Skeletal muscle tissue (tissue), 4 donors: ENCODE data around the gene CACHD1. TPM values are rescaled to one million over a fixed set of nuclear protein-coding genes. Genes with fewer than 3 reads are reported as not detected.

Source experiments
- H3K27ac ChIP-seq: one replicate; pipeline ENCODE4 v1.7.0; 2013; ENCODE audit warnings: mild to moderate bottlenecking, low read depth, low read length, inconsistent platforms
- H3K27me3 ChIP-seq, 3 donors: one replicate each; pipeline ENCODE4 v1.7.0; 2013; ENCODE audit warnings: low read length in 3 of 3; ENCODE audit not compliant: control insufficient read depth in 3 of 3, insufficient read depth in 3 of 3
- H3K36me3 ChIP-seq, 3 donors: one replicate each; pipeline ENCODE4 v1.7.0; 2013; ENCODE audit warnings: low read length in 3 of 3; ENCODE audit not compliant: control insufficient read depth in 3 of 3, insufficient read depth in 3 of 3
- H3K4me1 ChIP-seq, 3 donors: one replicate each; pipeline ENCODE4 v1.7.0; 2013; ENCODE audit warnings: low read length in 3 of 3, mild to moderate bottlenecking in 3 of 3; ENCODE audit not compliant: control insufficient read depth in 3 of 3, insufficient read depth in 3 of 3
- H3K4me3 ChIP-seq, 3 donors: one replicate each; pipeline ENCODE4 v1.7.0; 2013; ENCODE audit warnings: low read length in 3 of 3
- H3K9ac ChIP-seq, 3 donors: one replicate each; pipeline ENCODE4 v1.7.0; 2013; ENCODE audit warnings: low read length in 3 of 3, mild to moderate bottlenecking in 3 of 3, moderate library complexity in 2 of 3, low read depth in 1 of 3
- H3K9me3 ChIP-seq, 3 donors: one replicate each; pipeline ENCODE4 v1.7.0; 2013; ENCODE audit warnings: low read length in 3 of 3; ENCODE audit not compliant: control insufficient read depth in 3 of 3
- total RNA-seq: library from RNA; depleted of rRNA; stranded (reverse); fragments of >200 nt; gene quantifications from one replicate; pipeline ENCODE4 v1.2.3, GENCODE V29; 2014
- donor health status: Osteomylitis.

CACHD1 gene
- total RNA-seq, 1 donor from 2014 or later = 12.5 TPM

DNA sequence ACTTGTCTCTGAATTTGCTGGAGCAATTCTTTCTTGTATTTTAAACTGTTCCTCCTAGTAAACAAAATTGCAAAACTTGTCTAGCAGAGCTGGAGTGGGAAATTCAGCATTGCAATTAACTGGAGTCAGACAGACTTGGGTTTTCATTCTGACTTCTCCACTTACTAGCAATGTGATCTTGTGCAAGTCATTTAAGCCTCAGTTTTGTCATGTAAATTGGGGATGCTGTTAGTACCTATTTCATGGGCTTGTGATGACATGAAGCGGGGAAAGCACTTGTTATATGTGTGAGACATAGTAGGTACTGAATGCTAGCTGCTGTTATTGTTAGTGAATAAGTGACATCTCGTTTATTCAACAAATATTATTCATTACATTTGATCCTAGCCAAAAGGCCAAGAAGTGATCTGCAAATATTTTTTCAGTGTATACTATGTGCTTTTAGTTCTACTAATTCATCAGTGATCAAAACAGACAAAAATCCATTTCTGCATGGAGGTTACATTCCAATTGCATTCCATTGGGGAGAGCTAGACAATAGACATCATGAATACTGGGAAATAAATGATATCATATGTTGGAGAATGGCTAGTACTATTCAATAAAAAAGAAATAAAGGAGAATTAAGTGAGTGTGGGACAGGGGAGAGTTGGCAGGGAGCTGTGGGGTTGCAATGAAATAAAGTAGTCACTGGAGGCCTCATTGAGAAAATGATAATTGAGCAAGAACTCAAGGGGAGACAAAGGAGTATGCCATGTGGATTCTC, 47.1 kb downstream of the CACHD1 start:
- H3K27me3 ChIP-seq = no peaks in the 10 kb centered on the region
- no peak overlapping the region for H3K4me3 ChIP-seq
- H3K36me3 ChIP-seq = no peaks in the 10 kb centered on the region
- peaks cover 11 to 19% (median 12%) of the 10 kb centered on the region in 3 donors for H3K4me1 ChIP-seq
- H3K27ac ChIP-seq = no peak overlapping the region
- no peaks in the 10 kb centered on the region for H3K9me3 ChIP-seq
- H3K9ac ChIP-seq = no peak overlapping the region

DNA sequence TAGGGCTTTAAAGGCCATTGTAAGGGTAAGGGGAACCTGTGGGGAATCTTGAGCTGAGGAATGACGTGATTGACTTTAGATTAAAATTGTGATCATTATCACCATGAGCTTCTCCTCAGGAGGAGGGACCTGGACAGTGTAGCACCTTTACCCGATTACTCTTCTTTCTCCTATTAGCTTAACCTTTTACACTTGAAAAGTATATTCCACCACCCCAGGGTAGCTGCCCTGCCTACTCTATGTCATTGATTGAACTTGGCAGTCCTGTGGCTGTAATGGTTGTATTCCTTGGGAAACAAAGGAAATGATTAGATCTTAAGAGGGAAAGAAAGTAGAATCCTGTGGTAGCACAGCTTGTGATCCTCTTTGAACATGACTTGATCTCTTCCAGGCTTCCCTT, 47.7 kb downstream of the CACHD1 start:
- Histone ChIP-seq H3K27me3 (no peaks in the 10 kb centered on the region), H3K4me3 (no peak overlapping the region), H3K27ac (no peak overlapping the region), H3K36me3 (no peaks in the 10 kb centered on the region), H3K9ac (no peak overlapping the region), H3K9me3 (no peaks in the 10 kb centered on the region), H3K4me1 (peaks cover 11 to 19% (median 12%) of the 10 kb centered on the region in 3 donors)

DNA sequence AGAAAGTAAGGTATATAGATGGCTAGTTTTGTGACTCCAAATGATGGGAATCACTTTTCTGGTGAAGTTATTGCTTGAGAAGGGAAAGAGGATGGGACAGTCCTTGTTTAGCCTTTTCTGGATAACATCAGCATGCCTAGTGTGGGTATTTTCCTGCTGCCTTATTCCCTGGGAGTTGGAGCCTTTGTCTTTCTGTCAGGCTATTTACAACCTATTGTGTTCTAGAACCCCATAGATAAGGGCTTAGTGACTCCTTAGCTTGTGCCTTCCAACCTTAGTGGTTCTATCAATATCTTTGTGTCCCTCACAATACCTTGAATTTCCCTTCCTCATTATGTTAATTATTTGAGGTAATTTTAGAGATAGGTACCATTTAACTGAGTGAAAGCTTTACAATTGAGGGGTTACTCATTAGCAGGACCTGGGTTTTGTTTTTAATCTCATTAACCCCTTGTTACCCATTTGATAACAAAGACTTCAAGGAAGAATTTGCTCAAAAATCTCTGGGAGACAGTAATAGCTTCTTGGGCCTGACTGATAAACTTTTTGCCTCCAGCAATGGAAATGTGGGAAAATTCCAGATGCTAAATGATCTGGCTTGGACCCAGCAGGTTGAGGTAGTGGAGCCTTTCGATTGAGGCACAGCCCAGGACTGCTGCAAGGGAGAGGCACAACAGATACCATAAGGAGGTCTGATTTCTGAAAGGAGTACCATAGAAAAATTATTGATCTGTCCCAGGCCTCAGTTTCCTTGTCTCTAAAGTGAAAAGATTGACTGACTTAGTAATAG, 49.0 kb downstream of the CACHD1 start:
- peaks cover 7 to 15% (median 12%) of the 10 kb centered on the region in 3 donors for H3K4me1 ChIP-seq
- H3K36me3 ChIP-seq = no peaks in the 10 kb centered on the region
- no peak overlapping the region for H3K4me3 ChIP-seq
- no peak overlapping the region for H3K9ac ChIP-seq
- H3K27ac ChIP-seq = no peak overlapping the region
- no peaks in the 10 kb centered on the region for H3K27me3 ChIP-seq
- no peaks in the 10 kb centered on the region for H3K9me3 ChIP-seq

DNA sequence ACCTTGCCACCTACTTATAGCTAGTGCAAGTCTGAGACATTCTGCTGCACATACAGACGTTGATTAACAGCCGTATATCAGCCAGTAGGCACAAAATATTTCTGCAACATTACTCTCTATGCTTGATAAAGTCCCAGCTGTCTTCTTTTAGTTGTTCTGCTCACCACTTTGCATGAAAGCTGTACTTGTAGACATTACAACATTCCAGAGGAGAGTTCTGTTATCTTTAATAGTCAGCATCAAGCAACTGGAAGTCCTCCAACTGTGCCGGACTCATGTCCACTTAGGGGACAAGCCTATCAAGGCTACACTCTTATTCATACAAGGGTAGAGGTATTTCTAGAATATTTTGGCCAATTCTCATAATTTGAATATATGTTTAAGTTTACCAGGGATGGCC, 50.0 kb downstream of the CACHD1 start:
- Histone ChIP-seq H3K4me1 (peaks cover 4 to 7% (median 7%) of the 10 kb centered on the region in 3 donors), H3K36me3 (no peaks in the 10 kb centered on the region), H3K27me3 (no peaks in the 10 kb centered on the region), H3K9ac (no peak overlapping the region), H3K9me3 (no peaks in the 10 kb centered on the region), H3K27ac (no peak overlapping the region), H3K4me3 (no peak overlapping the region)

DNA sequence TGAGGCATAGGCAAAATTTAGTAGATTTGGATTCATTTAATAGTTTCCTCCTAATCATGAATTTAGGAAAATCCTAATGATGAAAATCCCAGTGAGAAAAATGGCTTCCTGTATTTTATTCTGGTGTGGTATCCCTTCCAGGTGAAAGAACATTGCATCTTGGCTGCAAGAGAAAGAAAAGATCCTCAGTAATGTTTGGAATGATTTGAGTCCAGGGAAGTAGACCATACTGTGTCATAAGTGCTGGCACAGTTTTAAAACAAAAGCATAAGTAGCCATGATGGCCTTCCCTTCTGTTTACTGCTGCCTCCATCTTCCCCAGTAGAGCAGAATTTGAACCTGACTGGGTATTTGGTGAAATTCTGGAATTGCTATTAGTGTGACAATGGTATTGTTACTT, 52.8 kb downstream of the CACHD1 start:
- H3K27me3 ChIP-seq = no peaks in the 10 kb centered on the region

DNA sequence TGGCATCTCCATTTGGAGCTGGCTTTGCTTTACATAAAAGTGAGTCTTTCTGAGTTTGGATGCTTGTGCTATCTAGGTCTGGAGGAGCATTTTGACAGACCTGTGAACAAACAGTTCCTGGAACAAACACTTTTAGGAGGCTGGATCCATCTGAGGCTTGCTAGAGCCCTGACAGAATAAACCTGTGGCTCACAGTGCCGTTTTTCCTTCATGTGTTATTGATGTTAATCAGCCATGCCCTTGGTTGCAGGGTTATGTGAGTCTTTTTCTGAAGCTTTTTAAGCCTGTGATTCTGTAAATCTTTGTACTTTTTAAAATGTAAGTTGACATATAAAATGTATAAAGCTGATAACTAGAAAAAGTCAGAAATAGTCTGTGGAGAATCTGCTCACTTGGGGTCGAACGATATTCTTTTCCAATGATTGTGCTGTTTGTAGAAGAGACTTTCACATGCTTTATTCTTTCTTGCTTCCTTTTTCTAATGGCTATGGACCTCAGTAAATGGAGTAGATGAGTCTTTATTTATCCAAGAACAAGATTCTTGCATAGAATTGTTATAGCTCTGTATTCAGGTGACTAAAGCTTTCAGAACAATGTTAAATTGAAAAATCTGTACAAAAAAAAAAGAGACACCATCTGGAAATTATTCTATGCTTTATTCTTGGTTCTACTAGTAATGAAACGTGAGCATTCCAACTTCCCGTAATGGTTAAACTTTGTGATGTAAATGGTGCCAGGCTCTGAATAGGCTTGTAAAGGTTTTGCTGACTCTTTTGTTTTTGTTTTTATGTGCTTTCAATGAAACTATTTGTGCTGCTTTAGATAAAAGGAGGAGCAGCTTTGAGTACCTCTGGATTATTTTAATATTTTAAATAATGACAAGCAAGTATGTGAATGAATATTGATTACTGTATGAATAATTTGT, 53.7 kb downstream of the CACHD1 start:
- Histone ChIP-seq H3K4me3 (no peak overlapping the region), H3K27me3 (no peaks in the 10 kb centered on the region), H3K4me1 (peaks cover 0 to 5% (median 2%) of the 10 kb centered on the region in 3 donors), H3K27ac (no peak overlapping the region), H3K9me3 (no peaks in the 10 kb centered on the region), H3K36me3 (no peaks in the 10 kb centered on the region), H3K9ac (no peak overlapping the region)

More for the DNA sequence above, 52.8 kb downstream of the CACHD1 start:
- Histone ChIP-seq H3K9me3 (no peaks in the 10 kb centered on the region), H3K4me1 (peaks cover 0 to 5% (median 2%) of the 10 kb centered on the region in 3 donors), H3K27ac (no peak overlapping the region), H3K9ac (no peak overlapping the region), H3K36me3 (no peaks in the 10 kb centered on the region), H3K4me3 (no peak overlapping the region)

DNA sequence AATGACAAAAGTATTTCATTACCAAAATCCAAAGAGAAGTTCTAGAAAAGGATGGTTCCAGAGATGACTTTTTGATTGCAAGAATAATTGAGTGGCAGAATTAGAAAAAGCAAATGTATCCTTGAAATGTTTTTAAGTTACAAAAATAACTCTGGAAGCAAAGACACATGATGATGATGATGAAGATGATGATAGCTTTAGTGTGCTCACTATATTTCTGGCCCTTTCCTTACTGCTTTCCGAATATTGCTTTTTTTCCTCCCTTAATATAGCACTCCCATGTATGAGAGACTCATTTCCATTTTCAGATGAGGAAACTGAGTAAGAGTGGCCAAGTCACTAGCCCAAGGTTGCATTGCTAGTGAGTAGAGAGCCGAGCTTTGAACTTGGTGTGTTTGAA, 54.7 kb downstream of the CACHD1 start:
- no peaks in the 10 kb centered on the region for H3K9me3 ChIP-seq
- no peaks in the 10 kb centered on the region for H3K27me3 ChIP-seq
- H3K4me1 ChIP-seq = peaks cover 0 to 5% (median 2%) of the 10 kb centered on the region in 3 donors
- no peak overlapping the region for H3K9ac ChIP-seq
- no peak overlapping the region for H3K27ac ChIP-seq
- H3K36me3 ChIP-seq = no peaks in the 10 kb centered on the region
- H3K4me3 ChIP-seq = no peak overlapping the region

DNA sequence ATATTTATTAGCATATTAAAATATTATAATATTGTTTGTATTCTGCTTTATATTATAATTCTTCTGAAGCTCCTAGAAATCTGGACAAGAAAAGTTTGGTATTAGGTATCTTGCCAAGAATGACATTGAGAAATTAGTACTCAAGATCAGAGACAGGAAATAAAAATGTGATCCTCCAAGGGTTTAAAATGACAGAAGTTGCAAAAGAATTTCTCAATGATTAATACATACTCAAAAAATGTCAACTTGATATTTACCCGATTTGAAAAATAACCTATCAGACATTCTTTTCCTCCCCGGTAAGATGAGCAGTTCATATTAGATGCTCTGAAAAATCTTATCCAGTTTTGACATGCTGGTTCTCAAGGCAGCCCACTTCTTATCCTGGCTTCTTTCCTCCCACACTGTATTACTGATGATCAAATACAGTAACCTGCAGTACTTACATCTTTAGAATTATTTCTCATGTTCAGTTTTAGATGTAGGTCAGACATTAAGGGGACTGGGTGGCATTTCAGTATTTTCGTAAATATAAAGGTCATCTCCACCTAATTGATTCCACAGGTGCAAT, 55.3 kb downstream of the CACHD1 start:
- Histone ChIP-seq H3K4me3 (no peak overlapping the region), H3K27me3 (no peaks in the 10 kb centered on the region), H3K9me3 (no peaks in the 10 kb centered on the region), H3K27ac (no peak overlapping the region), H3K9ac (no peak overlapping the region), H3K4me1 (peaks cover 0 to 5% (median 2%) of the 10 kb centered on the region in 3 donors), H3K36me3 (no peaks in the 10 kb centered on the region)

DNA sequence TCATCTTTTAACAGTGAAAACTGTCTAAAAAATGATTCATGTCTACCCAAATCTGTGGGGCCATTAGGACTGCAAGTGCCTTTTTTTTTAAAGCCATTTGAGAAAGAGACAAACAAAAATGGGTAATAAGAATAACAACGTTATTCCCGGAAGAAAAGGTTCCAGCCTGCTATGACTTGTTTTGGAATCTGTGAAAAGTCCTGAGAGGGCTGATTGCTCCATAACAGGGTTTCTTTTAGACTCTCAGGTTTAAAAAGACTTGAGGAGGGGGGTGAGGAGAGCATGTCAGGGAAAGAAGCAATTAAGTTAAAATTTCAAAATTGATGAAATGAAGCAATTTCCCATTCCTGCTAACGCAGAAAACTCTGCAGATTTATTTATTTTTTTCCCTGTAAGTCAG, 56.4 kb downstream of the CACHD1 start:
- H3K27ac ChIP-seq = no peak overlapping the region
- no peaks in the 10 kb centered on the region for H3K9me3 ChIP-seq
- no peaks in the 10 kb centered on the region for H3K27me3 ChIP-seq
- H3K4me1 ChIP-seq = peaks cover 0 to 5% (median 2%) of the 10 kb centered on the region in 3 donors
- no peak overlapping the region for H3K9ac ChIP-seq
- no peaks in the 10 kb centered on the region for H3K36me3 ChIP-seq
- no peak overlapping the region for H3K4me3 ChIP-seq
